GM18873 (cell line): Measurements from ENCODE around the gene PCBP4.

Experiments used
- ATAC-seq: cut with Tn5 transposase; IDR thresholded peaks from one replicate; pipeline ENCODE4 v1.9.1; 2021; ENCODE audit warnings: mild to moderate bottlenecking, moderate library complexity, moderate number of reproducible peaks; ENCODE audit not compliant: unreplicated experiment, low FRiP score

PCBP4 gene

DNA sequence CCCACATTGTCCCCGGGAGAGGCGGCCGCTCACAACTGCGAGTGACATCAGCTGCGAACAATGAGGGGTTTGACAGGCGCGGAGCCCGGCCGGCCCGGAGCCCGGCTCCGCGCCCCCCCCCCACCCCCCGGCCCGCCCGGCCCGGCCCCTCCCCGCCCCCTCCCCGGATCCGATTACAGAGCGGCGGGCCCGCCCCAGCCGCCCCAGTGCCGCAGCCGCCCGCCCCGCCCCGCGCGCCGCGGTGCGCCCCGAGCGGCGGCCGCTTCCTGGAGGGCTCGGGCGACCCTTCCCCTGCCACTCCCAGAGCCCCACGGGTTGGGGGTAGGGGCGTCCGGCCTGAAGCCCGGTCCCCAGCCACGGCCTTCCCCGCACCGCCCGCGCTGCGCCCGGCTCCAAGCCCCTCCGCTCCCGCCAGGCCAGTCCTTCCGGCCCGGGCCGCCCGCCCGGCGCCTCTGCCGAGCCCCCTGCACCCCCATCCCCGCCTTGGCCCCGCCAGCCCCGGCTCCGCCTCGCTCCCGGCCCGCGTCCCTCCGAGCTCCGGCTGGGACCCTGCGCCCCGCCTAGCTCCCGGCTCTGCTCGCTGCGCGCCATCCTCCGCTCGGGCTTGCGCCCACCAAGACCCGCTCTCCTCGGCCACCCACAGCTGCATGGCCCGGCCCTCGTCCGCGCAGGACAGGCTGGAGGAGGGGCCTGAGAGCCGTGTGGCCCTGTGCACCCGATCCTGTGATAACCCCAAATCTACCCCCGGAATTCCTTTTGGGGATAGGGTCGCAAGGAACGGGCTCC lies at the start of gene PCBP4:
PCBP4 (minus strand) TSS at position 71 of the 786 bp plus-strand sequence. CDS start 6,214 bp downstream, outside the sequence.
- no peak for ATAC-seq

DNA sequence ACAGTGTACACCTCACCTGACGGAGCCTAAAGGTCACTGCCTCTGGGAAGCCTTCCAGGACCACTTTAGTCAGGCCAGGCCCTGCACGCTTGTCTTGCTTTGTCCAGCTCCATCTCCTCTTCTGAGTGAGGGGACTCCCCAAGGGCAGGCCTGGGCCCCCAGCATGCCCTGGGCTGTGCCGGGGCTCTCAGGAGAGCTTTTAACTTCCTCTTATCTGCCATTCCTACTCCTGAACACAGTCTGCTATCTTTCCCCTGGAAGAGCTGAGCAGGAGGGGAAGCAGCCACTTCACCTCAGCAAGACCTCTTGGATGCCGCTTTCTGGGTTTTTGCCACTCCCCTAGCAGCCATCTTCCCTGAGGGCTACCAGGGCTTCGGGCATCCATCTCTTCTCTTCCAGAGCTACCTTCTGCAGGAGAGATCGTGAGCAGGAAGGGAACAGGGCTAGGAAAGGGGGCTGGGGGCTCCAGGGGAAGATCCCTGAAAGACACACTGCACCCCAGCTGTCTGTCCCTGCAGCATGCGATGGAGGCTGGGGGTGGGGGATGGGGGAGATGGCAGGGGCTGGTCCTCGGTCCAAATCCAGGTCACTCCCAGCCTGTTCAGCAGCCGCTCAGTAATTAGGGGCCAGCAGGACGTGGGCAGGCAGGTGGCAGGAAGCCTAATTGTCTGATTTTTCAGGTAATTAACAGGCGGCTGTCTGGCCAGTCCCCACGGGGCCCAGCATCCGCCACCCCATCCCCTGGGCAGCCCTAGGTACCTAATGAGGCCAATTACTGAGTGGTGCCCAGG lies 48.4 kb upstream of the PCBP4 start:
- ATAC-seq: no peak

DNA sequence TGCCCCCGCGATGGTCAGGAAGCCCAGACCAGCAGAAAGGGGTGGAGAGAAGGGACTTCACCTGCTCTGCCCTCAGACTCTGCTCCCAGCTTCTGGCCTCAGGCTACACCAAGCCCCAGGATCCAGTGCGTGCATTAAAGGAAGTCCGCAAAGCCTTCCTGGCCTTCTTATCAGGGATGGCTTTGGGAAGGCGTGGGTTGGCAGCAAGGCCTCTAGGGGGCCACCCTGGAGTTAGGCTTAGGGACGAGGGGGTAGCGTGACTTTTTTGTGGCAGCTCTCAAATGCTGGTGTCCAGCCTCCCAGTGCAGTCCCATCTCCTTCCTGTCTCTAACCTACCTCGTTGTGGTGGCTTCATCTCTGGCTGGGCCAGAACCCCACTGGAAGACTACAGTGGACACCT lies 47.4 kb upstream of the PCBP4 start:
- ATAC-seq: no peak

DNA sequence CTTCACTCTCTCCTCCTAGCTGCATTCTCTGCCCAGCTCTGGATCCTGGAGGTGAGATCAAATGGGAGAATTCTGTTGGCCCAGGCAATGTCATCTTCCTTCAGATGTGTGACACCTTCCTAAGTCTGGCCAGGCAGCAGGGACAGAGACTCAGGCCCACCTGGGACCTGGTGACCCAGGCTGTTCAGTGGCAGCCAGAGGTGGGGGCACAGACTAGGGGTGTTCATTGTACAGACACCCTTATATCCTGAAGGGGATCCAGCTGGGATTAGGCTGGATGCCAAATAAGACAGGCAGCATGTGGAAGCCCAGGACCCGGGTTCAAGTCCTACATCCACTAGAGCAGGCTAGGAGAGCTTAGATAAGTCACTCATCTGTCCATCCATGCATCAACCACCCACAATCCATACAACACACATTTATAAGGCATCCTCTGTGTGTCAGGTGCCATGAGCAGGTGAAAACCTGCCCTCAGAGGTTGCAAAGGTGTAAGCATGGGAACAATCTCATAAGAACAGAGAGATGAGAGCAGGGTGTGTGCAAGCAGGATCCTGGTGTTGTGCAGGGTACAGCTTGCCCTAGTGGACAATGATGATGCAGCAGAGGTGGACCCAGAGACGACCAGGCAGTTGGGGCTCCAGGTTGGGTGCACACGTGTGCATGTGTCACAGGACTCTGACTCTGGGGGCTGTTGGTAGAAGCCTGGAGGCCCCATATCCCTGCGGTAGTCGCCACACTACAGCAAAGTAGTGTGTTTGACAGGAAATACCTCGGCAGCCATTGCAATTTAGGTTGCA lies 46.7 kb upstream of the PCBP4 start:
- no peak for ATAC-seq

DNA sequence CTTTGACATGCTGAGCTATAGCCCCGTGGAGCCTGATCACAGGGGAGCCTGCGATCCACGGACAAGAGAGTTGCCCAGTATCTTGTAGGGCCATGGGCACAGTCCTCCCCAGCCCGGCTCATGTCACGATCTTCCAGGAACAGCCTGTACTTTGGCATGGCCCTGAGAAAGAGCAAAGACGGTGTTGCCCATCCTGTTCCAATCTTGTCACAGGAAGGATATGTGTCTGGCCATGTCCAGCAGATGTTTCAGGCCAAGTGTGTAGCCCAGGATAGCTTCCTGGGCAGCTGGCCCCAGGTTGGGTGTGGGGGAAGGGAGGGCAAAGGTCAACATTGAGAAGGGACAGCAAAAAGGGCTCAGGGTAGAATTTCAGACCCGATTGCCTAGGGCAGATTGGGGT lies 45.4 kb upstream of the PCBP4 start:
- no peak for ATAC-seq

DNA sequence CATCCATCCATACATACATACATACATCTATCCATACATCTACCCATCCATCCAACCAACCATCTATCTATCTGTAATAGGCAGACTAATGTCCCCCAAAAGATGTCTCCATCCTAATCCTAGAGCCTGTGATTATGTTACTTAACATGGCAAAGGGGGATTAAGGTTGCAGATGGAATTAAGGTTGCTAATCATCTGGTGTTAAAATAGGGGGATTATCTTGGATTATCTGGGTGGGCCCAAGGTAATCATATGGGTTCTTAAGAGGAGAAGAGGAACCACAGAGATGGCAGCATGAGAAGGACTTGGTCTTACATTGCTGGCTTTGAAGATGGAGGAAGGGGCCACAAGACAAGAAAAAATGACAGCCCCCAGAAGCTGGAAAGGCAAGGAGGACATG lies 43.2 kb upstream of the PCBP4 start:
- no peak for ATAC-seq

DNA sequence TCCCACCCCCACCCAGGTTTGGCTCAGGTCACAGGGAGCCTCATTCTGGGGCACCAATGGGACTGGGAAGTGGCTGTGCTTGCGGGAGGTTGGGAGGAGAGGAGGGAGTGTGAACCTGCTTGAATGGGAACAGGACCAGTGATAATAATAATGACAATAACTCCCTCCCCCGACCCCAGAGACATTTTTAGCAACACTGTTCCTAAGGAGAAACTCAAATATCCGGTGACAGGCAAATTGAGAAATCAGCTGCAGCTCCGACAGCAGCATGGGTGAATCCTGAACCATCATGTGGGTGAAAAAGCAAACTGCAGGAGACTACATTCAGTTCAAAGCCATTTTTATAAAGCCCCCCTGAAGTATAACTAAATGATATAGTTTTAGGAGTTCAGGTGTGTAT lies 40.0 kb upstream of the PCBP4 start:
- ATAC-seq: no peak

DNA sequence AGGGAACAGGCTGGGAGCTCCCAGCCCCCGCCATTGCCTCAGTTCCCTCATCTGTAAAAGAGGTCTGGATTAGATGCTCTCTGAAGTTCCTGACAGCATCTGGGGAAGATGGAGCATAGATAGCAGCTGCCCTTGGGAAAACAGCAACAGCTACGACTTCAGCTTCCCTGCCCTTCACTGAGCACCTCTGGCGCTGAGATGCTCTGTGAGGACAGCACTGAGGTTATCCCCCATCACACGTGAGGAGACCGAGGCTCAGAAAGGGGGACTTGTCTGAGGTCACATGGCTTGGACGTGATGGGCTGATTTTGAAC lies 39.5 kb upstream of the PCBP4 start:
- no peak for ATAC-seq

DNA sequence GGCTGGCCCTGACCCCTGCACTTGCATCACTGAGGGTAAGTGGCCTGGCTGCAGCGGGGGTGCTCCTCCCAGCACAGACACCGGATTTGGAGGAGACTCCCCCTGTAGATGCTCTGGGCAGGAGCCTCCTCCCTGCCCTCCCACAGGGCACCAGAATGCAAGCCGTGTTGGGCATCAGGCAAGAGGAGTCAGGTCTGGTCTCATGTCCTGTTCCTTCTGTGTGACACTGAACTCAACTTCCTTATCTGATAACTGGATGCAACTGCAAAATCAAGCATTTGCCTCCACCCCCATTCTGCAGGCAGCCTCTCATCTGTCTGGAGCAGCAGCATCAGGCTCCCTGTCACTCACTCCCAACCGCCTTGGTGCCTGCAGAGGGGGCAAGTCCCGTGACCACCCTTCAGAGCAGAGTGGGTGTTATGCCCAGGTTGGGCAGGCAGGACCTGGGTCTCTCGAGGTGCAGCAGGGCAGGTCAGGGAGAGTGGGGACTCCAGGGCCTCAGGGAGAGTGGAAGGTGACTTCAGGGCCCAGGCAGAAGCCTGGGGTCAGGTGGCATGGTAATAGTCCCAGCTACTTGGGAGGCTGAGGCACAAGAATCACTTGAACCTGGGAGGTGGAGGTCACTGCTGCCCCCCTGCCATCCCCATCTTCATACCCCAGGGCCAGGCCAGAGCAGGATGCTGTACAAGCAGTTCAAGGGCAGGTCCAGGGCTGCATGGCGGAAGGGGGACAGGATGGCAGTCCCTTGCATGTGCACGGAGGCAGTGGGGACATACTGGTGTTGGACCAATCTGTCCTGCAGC lies 39.0 kb upstream of the PCBP4 start:
- ATAC-seq: no peak

DNA sequence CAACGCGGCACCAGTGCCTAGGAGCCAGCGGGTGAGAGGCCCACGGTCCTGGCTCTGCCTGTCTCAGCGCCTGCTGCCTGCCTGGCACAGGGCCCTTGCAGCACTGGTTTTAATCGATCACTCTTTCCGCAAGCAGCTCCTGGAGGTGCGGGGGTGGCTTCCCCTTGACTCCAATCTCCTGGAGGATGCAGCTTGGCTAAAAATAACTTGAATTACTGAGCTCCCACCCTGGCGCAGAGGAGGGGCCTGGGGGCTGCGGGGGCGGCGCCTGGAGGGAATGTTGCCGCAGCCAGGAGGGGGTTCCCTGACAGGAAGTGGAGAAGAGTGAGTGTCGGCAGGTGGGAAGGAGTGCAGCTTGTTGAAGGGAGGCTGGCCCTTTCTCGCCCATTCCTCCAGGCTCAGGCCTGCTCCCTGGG lies 38.3 kb upstream of the PCBP4 start:
- no peak for ATAC-seq

DNA sequence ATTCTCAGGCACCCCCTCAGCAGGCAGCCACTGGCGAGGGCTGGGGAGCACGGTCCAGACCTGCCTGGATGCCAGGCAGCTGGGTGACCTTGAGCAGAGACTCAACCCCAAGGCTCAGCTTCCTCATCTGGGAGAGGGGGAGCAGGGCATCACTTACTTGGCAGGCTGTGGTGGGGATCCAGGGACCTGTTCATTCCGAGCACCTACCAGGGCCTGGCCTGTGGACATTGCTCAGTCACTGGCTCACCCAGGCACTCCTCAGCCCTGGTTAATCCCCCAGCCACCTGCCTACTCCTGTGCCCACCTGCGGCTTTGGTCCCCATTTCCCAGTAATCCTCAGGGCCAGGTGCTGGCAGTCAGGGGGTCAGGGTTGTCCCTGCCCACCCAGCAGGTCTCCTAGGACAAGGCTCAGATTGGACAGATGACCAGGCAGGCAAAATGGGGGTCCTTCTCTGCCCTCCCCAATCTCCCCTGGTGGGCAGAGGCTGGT lies 37.7 kb upstream of the PCBP4 start:
- ATAC-seq: no peak

DNA sequence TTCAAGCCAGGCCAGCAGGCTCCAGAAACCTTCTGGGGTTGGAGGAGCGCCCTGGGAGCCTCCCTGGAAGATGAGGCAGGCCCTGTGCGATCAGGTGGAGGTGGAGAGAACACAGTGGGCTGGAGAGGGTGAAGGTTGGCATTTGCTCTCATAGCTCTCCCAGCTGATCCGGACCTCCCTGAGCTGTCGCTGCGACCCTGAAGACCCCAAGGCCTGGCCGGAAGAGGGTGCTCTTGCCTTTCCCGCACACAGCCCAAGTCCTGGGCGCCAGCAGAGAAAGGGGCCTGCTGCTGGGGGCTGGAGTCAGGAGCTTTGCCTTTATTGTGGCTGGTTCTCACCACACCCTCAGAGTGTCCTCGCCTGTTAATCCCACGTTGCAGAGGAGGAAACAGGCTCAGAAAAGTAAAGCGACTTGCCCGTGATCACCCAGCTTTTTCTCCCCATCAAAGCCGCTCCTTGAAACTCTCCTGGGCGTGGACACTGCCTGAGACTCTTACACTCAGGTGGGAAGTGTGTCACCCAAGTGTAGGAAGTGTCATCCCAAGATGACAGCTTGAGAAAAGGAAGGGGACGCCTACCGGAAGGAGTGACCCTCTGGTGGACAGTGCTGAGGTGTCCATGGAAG lies 37.0 kb upstream of the PCBP4 start:
- ATAC-seq: no peak

DNA sequence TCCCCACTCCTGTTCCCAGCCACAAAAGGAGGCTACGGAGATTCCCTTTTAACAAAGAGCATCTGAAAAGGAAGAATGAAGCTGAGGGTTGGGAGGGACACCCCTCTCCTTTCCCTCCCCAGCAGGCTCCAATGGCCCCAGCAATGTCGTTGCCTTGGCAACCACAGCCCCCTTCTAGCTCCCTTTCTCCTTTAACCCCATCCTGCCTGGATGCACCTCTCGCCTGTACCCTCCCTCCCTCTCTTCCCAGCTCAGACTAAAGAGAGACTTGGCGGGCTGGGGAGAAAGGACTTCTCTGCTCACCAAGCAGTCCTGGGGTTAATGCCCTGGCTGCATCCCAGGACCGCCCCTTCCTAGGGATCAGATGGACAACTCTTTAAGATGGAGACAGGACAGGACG lies 35.5 kb upstream of the PCBP4 start:
- ATAC-seq: no peak

DNA sequence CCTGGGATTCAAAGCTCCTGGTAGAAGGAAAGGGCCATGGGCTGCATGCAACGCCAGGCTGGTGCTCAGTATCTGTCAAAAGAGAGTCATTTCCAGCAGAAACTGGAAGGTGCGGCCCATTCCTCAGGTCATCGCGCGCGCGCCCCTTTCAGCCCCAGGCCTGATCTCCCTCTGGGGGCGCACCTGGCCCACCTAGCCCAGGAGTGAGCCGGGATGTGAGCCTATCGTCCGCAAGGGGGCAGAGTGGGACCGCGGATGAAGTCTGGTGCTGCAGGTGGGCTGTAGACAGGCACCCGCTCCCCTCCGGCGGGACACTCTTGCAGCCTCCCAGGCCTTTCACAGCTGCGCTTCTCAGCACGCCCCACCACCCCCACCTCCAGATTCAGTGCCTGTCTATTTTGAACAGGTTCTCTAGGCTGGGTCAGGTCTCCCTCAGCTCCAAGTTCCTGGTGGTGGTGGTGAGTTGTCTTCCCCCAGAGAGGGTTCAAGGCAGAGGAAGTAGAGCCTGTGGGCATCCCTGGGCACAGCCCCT lies 34.3 kb upstream of the PCBP4 start:
- no peak for ATAC-seq

DNA sequence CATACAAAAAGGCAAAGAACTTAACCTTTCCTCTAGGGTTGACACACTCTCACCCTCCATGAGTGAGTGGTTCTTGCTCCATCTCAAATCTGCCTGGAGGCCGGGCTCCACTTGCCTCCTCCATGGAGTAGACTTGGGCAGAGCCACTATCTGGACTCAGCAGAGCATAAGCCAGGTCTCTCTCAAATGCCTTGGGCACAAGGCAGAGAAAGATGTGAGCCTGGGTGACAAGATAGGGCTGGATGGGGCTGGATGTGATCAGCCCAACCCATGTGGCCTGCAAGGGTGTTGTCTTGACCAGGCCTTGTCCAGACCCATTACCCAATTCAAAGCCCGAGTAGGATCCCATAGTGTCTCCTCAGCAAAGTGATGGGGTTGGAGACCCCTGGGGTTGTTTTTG lies 32.6 kb upstream of the PCBP4 start:
- no peak for ATAC-seq

DNA sequence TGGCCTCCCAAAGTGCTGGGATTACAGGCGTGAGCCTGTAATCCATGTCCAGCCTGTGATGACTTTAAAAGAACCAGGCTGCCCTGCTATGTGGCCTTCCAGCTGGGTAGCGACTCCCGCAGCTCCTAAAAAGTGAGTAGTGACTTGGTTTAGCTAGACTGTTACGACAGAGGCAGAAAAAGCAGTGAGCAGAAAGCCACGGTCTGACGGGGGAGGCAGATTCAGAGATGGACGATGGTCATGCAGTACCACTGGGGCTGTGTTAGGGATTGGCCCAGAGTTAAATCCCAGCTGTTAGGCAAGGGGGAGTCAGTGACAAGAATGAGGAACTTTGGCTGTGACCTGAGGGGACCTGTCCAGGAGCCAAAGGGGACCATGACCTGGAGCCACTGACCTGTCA lies 31.5 kb upstream of the PCBP4 start:
- ATAC-seq: no peak

DNA sequence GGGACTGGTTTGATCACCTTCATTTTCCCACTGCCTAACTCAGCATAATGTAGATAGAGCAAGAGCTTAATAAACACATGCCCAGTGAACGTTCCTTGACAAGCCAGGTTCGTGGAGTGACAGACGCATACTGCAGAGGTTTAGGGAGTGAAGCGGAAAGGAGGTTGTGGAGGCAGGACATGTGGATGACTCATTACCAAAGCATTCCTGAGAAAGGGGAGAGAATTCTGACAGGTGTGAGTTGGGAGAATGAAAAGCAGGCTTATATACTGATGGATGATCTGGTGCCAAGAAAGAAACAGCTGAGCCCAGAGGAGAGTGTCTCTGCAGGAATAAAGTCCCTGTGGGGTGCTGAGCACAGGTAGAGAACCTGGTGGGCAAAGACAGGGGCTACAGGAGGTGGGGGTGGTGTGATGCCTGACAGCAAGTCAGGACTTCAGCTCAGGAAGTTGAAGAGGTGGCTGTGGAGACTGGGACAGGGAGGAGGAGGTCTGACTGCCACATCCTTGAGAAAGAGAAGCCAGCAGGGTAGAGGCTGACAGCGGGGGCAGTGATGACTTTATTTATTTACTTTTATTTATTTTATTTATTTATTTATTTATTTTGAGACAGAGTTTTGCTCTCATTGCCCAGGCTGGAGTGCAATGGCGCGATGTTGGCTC lies 30.8 kb upstream of the PCBP4 start:
- no peak for ATAC-seq

DNA sequence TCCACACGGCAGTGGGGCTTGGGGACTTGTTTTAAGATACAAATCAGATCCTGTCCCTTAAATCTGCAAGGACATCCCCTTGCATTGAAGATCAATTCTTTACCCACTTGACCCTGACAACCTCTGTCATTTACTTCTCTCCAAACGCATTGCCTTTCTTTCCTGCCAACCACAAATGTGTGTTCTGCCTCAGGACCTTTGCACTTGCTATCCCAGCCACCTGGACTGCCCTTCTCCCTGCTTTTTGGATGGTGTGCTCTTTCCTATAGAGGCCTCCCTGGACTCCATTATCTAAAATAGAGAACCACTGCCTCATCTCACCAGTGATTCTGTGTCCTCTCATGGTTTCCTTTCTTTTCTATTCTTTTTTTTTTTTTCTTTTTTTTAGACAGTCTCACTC lies 29.9 kb upstream of the PCBP4 start:
- ATAC-seq: no peak
